Transverse colon (tissue), 4 donors: ENCODE data around the gene HIGD2B. TPM values are rescaled to one million over a fixed set of nuclear protein-coding genes. Genes with fewer than 3 reads are reported as not detected.
"Not testable (repeated sequence)": the region's sequence is repeated elsewhere in the genome, so short reads cannot be mapped to it uniquely, and the experiment has no call there.

ENCODE experiments used
- DNase-seq: peaks from one replicate; pipeline ENCODE4 v3.0.0-alpha.2; 2019
- H3K27ac ChIP-seq, 4 donors: fragments of 200-600 bp; sonication (generic); 2 replicates each; pipeline ENCODE4 v1.5.1; 2016 to 2018; ENCODE audit warnings: inconsistent platforms in 4 of 4
- H3K27me3 ChIP-seq: fragments of 200-600 bp; sonication (generic); 2 replicates; pipeline ENCODE4 v1.5.1; 2017; ENCODE audit warnings: inconsistent platforms
- H3K36me3 ChIP-seq, 4 donors: fragments of 200-600 bp; sonication (generic); 2 replicates each; pipeline ENCODE4 v1.5.1; 2017 to 2019; ENCODE audit warnings: inconsistent platforms in 4 of 4
- H3K4me1 ChIP-seq, 4 donors: fragments of 200-600 bp; sonication (generic); 2 replicates each; pipeline ENCODE4 v1.5.1; 2017 to 2020; ENCODE audit warnings: inconsistent platforms in 4 of 4
- H3K4me3 ChIP-seq, 4 donors: fragments of 200-600 bp; sonication (generic); 1 replicate in 1 of 4; 2 replicates in 3 of 4; pipeline versions ENCODE4 v1.5.1 to v1.6.1; 2017 to 2019; ENCODE audit warnings: inconsistent platforms in 4 of 4
- H3K9me3 ChIP-seq, 2 donors: fragments of 200-600 bp; sonication (generic); 2 replicates each; pipeline ENCODE4 v1.5.1; 2017 to 2019; ENCODE audit warnings: inconsistent platforms in 2 of 2
- CTCF ChIP-seq, 5 experiments: fragments of 200-600 bp in 3 of 5; fragments of 450-650 bp in 2 of 5; sonication (generic) in 3 of 5; IDR thresholded peaks; 1 replicate in 2 of 5; 2 replicates in 3 of 5; pipeline ENCODE4 v1.5.1; 2016 to 2017; ENCODE audit warnings: antibody characterized with exemption in 5 of 5, inconsistent platforms in 3 of 5, mild to moderate bottlenecking in 2 of 5, moderate library complexity in 1 of 5
- EP300 ChIP-seq: sonication (generic); formaldehyde crosslinking; IDR thresholded peaks from one replicate; pipeline ENCODE4 v1.6.1; 2017; ENCODE audit warnings: antibody characterized with exemption, low read depth
- POLR2A ChIP-seq: fragments of 450-650 bp; IDR thresholded peaks from one replicate; pipeline ENCODE4 v1.6.1; 2016; ENCODE audit warnings: antibody characterized with exemption, mild to moderate bottlenecking, moderate library complexity
- POLR2AphosphoS5 ChIP-seq, 3 donors: sonication (generic); formaldehyde crosslinking; IDR thresholded peaks; one replicate each; pipeline ENCODE4 v1.6.1; 2016; ENCODE audit warnings: antibody characterized with exemption in 3 of 3
- WGBS, 2 donors: methylation state at CpG; one replicate each; pipeline ENCODE4 v1.1.5; 2018; ENCODE audit warnings: low coverage in 1 of 2; 5-methylcytosine and 5-hydroxymethylcytosine counted together
- in situ Hi-C, 4 donors: fragments of 200-750 bp; cut with MboI; loops; one replicate each; pipeline versions ENCODE4 v1.15.0 to v1.15.1; 2017; ENCODE audit warnings: low sequenced_read_pairs in 3 of 4, low pct_ligation_motif_present in 1 of 4, low pct_unique_long_range_greater_than_20kb in 1 of 4
- intact Hi-C: fragments of 100-400 bp; cut with DNase I; formaldehyde crosslinking; loops from one replicate; pipeline ENCODE4 v1.15.1; 2023; ENCODE audit warnings: low total_unique reads
- total RNA-seq, 4 donors: library from RNA; depleted of rRNA; stranded (reverse); fragments of >200 nt; gene quantifications; one replicate each; pipeline ENCODE4 v1.1.0, GENCODE V29; 2016

HIGD2B gene
- total RNA-seq, 4 donors from 2014 or later, result not detected

- intact Hi-C loops, result no loop called here
- Histone ChIP-seq H3K27me3 (no peaks in the 10 kb centered on the region), H3K27ac (no peak overlapping the region), H3K36me3 (peaks cover 0 to 18% (median 5%) of the 10 kb centered on the region in 4 donors), H3K4me3 (no peak overlapping the region), H3K4me1 (no peaks in the 10 kb centered on the region), H3K9me3 (no peaks in the 10 kb centered on the region)
- TF ChIP-seq CTCF (IDR thresholded peaks at IDR 0.05) (no peak), POLR2AphosphoS5 (IDR thresholded peaks at IDR 0.05) (no peak), POLR2A (no peak), EP300 (no peak)
- in situ Hi-C loops, result no loop called here
- DNase-seq, result no peak
Observed at GRCh38 chr15:72732086-72732485, 46.1 kb upstream of the HIGD2B start.

GRCh38 chr15:72728821-72729220 lies 42.8 kb upstream of the HIGD2B start:
- no peak for TF ChIP-seq POLR2A
- TF ChIP-seq POLR2AphosphoS5 (IDR thresholded peaks at IDR 0.05), result no peak
- no peak for TF ChIP-seq CTCF (IDR thresholded peaks at IDR 0.05)
- no peak for TF ChIP-seq EP300
- no peaks in the 10 kb centered on the region for H3K27me3 ChIP-seq
- no peaks in the 10 kb centered on the region for H3K4me1 ChIP-seq
- in situ Hi-C loops (no loop called here), intact Hi-C loops (no loop called here)
- DNase-seq, result no peak
- no peaks in the 10 kb centered on the region for H3K9me3 ChIP-seq
- peaks cover 0 to 11% (median under 1%) of the 10 kb centered on the region in 4 donors for H3K36me3 ChIP-seq
- H3K27ac ChIP-seq, result no peak overlapping the region
- no peak overlapping the region for H3K4me3 ChIP-seq
- 100% methylated on average over 1 of the region's 1 CpG for WGBS, 2 donors

- in situ Hi-C loops, intact Hi-C loops: not testable (repeated sequence)
- H3K36me3 ChIP-seq, result peaks cover 0 to 11% (median 0%) of the 10 kb centered on the region in 4 donors
Observed at GRCh38 chr15:72728249-72728648, 42.3 kb upstream of the HIGD2B start.

GRCh38 chr15:72727154-72727553 lies 41.2 kb upstream of the HIGD2B start:
- H3K27ac ChIP-seq, result no peak overlapping the region
- H3K36me3 ChIP-seq, result peaks cover 0 to 9% (median 0%) of the 10 kb centered on the region in 4 donors
- in situ Hi-C loops, result no loop called here
- no peaks in the 10 kb centered on the region for H3K9me3 ChIP-seq
- no peaks in the 10 kb centered on the region for H3K27me3 ChIP-seq
- H3K4me1 ChIP-seq, result no peaks in the 10 kb centered on the region
- DNase-seq, result no peak
- TF ChIP-seq POLR2AphosphoS5 (IDR thresholded peaks at IDR 0.05) (no peak), EP300 (no peak), CTCF (IDR thresholded peaks at IDR 0.05) (no peak), POLR2A (no peak)
- intact Hi-C loops, result no loop called here
- no peak overlapping the region for H3K4me3 ChIP-seq

More at GRCh38 chr15:72728249-72728648, 42.3 kb upstream of the HIGD2B start:
- DNase-seq, H3K27me3 ChIP-seq, H3K4me1 ChIP-seq, H3K9me3 ChIP-seq, H3K27ac ChIP-seq, H3K4me3 ChIP-seq: not testable (repeated sequence)
- WGBS, 2 donors, result 83 to 94% methylated on average over 1 of the region's 1 CpG

- H3K27ac ChIP-seq, in situ Hi-C loops, H3K9me3 ChIP-seq, H3K4me1 ChIP-seq, intact Hi-C loops, DNase-seq, H3K4me3 ChIP-seq, H3K36me3 ChIP-seq, H3K27me3 ChIP-seq: not testable (repeated sequence)
- WGBS, 2 donors, result 90 to 97% methylated on average over 2 to 6 of the region's 6 CpGs
Observed at GRCh38 chr15:72725851-72726250, 39.9 kb upstream of the HIGD2B start.
